OCI-LY1 (cell line): Measurements from ENCODE around the gene PDLIM4.

Experiments used
- H2AFZ ChIP-seq: fragments of 200-600 bp; sonication (generic), shearing (Covaris generic); 2 replicates; pipeline ENCODE4 v1.6.0; 2014; ENCODE audit warnings: antibody characterized with exemption, mild to moderate bottlenecking, low read length
- H3F3A ChIP-seq: fragments of 200-600 bp; sonication (generic), shearing (Covaris generic); 2 replicates; pipeline ENCODE4 v1.6.0; 2014; ENCODE audit warnings: mild to moderate bottlenecking, antibody characterized with exemption, low read length, moderate library complexity; ENCODE audit not compliant: insufficient read depth
- H3K27ac ChIP-seq: fragments of 200-600 bp; sonication (generic); 2 replicates; pipeline ENCODE4 v1.5.1; 2014; ENCODE audit warnings: low read length, mixed run types, mild to moderate bottlenecking, low read depth; ENCODE audit not compliant: poor library complexity, severe bottlenecking
- H3K27me3 ChIP-seq: fragments of 200-600 bp; sonication (generic); 2 replicates; pipeline ENCODE4 v1.6.0; 2014; ENCODE audit warnings: antibody characterized with exemption, mild to moderate bottlenecking, low read length, moderate library complexity; ENCODE audit not compliant: insufficient read depth
- H3K36me3 ChIP-seq: fragments of 200-600 bp; sonication (generic); 2 replicates; pipeline ENCODE4 v1.6.1; 2014; ENCODE audit warnings: mild to moderate bottlenecking, antibody characterized with exemption, low read length, moderate library complexity, mixed read lengths; ENCODE audit not compliant: insufficient read depth
- H3K4me1 ChIP-seq: fragments of 200-600 bp; sonication (generic); 2 replicates; pipeline ENCODE4 v1.5.1; 2014; ENCODE audit warnings: mild to moderate bottlenecking, low read length, moderate library complexity; ENCODE audit not compliant: insufficient read depth, severe bottlenecking
- H3K4me2 ChIP-seq: fragments of 200-600 bp; sonication (generic), shearing (Covaris generic); 2 replicates; pipeline ENCODE4 v1.6.1; 2014; ENCODE audit warnings: low read length
- H3K4me3 ChIP-seq: fragments of 200-600 bp; sonication (generic); 2 replicates; pipeline ENCODE4 v1.5.1; 2014; ENCODE audit warnings: low read length, low read depth, mild to moderate bottlenecking, mixed read lengths; ENCODE audit not compliant: poor library complexity, severe bottlenecking
- H3K79me2 ChIP-seq: fragments of 200-600 bp; shearing (Covaris generic); 2 replicates; pipeline ENCODE4 v1.6.1; 2016; ENCODE audit warnings: mixed run types, low read length, mixed read lengths; ENCODE audit not compliant: insufficient read depth
- H3K9ac ChIP-seq: fragments of 200-600 bp; sonication (generic), shearing (Covaris generic); 2 replicates; pipeline ENCODE4 v1.6.1; 2014; ENCODE audit warnings: mild to moderate bottlenecking, low read length, mixed read lengths
- H3K9me2 ChIP-seq: fragments of 200-600 bp; sonication (generic), shearing (Covaris generic); 2 replicates; pipeline ENCODE4 v1.6.1; 2014; ENCODE audit warnings: low read depth, mild to moderate bottlenecking, low read length, mixed read lengths
- H3K9me3 ChIP-seq: fragments of 200-600 bp; shearing (Covaris generic); 2 replicates; pipeline ENCODE4 v1.6.1; 2014; ENCODE audit warnings: low read length, mixed read lengths
- H4K20me1 ChIP-seq: fragments of 200-600 bp; sonication (generic), shearing (Covaris generic); 2 replicates; pipeline ENCODE4 v1.6.0; 2016; ENCODE audit warnings: mild to moderate bottlenecking, low read length; ENCODE audit not compliant: insufficient read depth
- CTCF ChIP-seq: fragments of 200-600 bp; sonication (generic), shearing (Covaris generic); IDR thresholded peaks from 2 replicates; pipeline ENCODE4 v1.5.1; 2017; ENCODE audit warnings: mild to moderate bottlenecking, antibody characterized with exemption, low read length, moderate library complexity, mixed read lengths
- EZH2 ChIP-seq: fragments of 200-600 bp; sonication (generic), shearing (Covaris generic); IDR thresholded peaks from 2 replicates; pipeline ENCODE4 v1.8.0; 2017; ENCODE audit warnings: borderline replicate concordance, mixed run types, mild to moderate bottlenecking, antibody characterized with exemption, low read length, moderate library complexity, mixed read lengths

The PDLIM4 gene

GRCh38 chr5:132289097-132289496 is 31.6 kb downstream of the PDLIM4 start:
- peaks cover 10% of the 10 kb centered on the region for H3K4me1 ChIP-seq
- no peak overlapping the region for H3K9ac ChIP-seq
- no peaks in the 10 kb centered on the region for H3K36me3 ChIP-seq
- H3K27me3 ChIP-seq: peaks cover 13% of the 10 kb centered on the region
- H3K27ac ChIP-seq: no peak overlapping the region
- H2AFZ ChIP-seq: no peak overlapping the region
- no peaks in the 10 kb centered on the region for H3K79me2 ChIP-seq
- H3K9me3 ChIP-seq: no peaks in the 10 kb centered on the region
- H3K4me2 ChIP-seq: no peak overlapping the region
- no peaks in the 10 kb centered on the region for H4K20me1 ChIP-seq
- H3F3A ChIP-seq: no peaks in the 10 kb centered on the region
- TF ChIP-seq EZH2 (no peak), CTCF (no peak)
- no peak overlapping the region for H3K4me3 ChIP-seq
- no peaks in the 10 kb centered on the region for H3K9me2 ChIP-seq

DNA sequence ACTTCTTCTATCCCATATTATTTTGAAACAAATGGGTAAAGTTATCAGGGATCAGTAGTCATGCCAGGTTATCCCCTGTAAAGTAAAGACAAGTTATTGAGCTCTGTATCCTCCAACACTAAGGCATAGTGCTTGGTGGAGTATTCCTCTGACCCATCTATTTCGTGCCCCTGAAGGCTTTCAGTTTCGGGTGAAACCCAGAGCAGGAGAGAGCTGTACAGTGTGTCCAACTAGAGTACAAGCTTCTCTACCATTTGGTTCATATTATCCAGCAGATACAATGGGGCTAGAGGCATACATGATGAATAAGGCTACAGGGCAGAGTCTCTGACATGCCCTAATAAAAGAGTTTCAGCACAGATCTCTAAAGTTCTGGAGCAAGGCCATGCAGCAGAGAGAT is 33.5 kb downstream of the PDLIM4 start:
- Histone ChIP-seq H3F3A (no peaks in the 10 kb centered on the region), H2AFZ (no peak overlapping the region), H3K27ac (no peak overlapping the region)

GRCh38 chr5:132293066-132293991 is 35.8 kb downstream of the PDLIM4 start:
- Histone ChIP-seq H4K20me1 (no peaks in the 10 kb centered on the region), H3K4me3 (peak overlapping the region; percentile 65), H3K36me3 (no peaks in the 10 kb centered on the region), H3K4me2 (peak overlapping the region; percentile 84), H3F3A (no peaks in the 10 kb centered on the region), H3K79me2 (no peaks in the 10 kb centered on the region), H2AFZ (0 out of 2 replicates have a peak overlapping the region, but pooled peaks have one; percentile 24), H3K4me1 (peaks cover 17% of the 10 kb centered on the region), H3K9me3 (no peaks in the 10 kb centered on the region), H3K9me2 (no peaks in the 10 kb centered on the region), H3K9ac (peak overlapping the region; percentile 58), H3K27me3 (peaks cover 13% of the 10 kb centered on the region), H3K27ac (no peak overlapping the region)
- TF ChIP-seq EZH2: no peak
- peak; percentile 23; the same call in 1 of the 2 replicates for TF ChIP-seq CTCF

More for the DNA sequence above, 33.5 kb downstream of the PDLIM4 start:
- no peak for TF ChIP-seq CTCF
- no peak for TF ChIP-seq EZH2
- no peaks in the 10 kb centered on the region for H3K9me2 ChIP-seq
- H3K36me3 ChIP-seq: no peaks in the 10 kb centered on the region
- no peak overlapping the region for H3K9ac ChIP-seq
- no peaks in the 10 kb centered on the region for H4K20me1 ChIP-seq
- H3K4me1 ChIP-seq: peaks cover 17% of the 10 kb centered on the region
- peaks cover 13% of the 10 kb centered on the region for H3K27me3 ChIP-seq
- no peak overlapping the region for H3K4me2 ChIP-seq
- no peak overlapping the region for H3K4me3 ChIP-seq
- no peaks in the 10 kb centered on the region for H3K9me3 ChIP-seq
- no peaks in the 10 kb centered on the region for H3K79me2 ChIP-seq
